HT-29 (cell line): ENCODE measurements around the gene MMP23B. TPM values are rescaled to one million over a fixed set of nuclear protein-coding genes. Genes with fewer than 3 reads are reported as not detected.
A peak's percentile ranks its signal among the peaks of the same experiment; 100 is the strongest.

Experiments
- DNase-seq: peaks from one replicate; pipeline ENCODE4 v3.0.0-alpha.2; 2015; ENCODE audit warnings: low spot score
- total RNA-seq: library from RNA; depleted of rRNA; stranded (reverse); fragments of >200 nt; shearing (Covaris generic); gene quantifications from 2 replicates; pipeline ENCODE4 v1.2.3, GENCODE V29; 2014

Gene MMP23B
- total RNA-seq, 1 experiment from 2014 or later: 1.3 TPM

GRCh38 chr1:1619917-1620361 is 12.0 kb upstream of the MMP23B start:
- DNase-seq: no peak

- no peak for DNase-seq
These were observed 11.4 kb upstream of the MMP23B start for GRCh38 chr1:1620433-1621139.

GRCh38 chr1:1621173-1622009 is 10.6 kb upstream of the MMP23B start:
- no peak for DNase-seq

GRCh38 chr1:1622010-1622787 is 9.8 kb upstream of the MMP23B start:
- no peak for DNase-seq

GRCh38 chr1:1622788-1623094 is 9.2 kb upstream of the MMP23B start:
- DNase-seq: no peak

- no peak for DNase-seq
These were observed 8.8 kb upstream of the MMP23B start for GRCh38 chr1:1623181-1623630.

GRCh38 chr1:1623631-1624442 is 8.1 kb upstream of the MMP23B start:
- no peak for DNase-seq

- no peak for DNase-seq
These were observed 7.2 kb upstream of the MMP23B start for GRCh38 chr1:1624443-1625403.

- DNase-seq: no peak
These were observed 6.6 kb upstream of the MMP23B start for GRCh38 chr1:1625404-1625775.

GRCh38 chr1:1625824-1626206 is 6.2 kb upstream of the MMP23B start:
- no peak for DNase-seq

GRCh38 chr1:1626207-1627141 is 5.5 kb upstream of the MMP23B start:
- no peak for DNase-seq

- peak; percentile 43 for DNase-seq
These were observed 4.6 kb upstream of the MMP23B start for GRCh38 chr1:1627261-1627828.

GRCh38 chr1:1627829-1628753 is 3.9 kb upstream of the MMP23B start:
- DNase-seq: no peak

- peak; percentile 36 for DNase-seq
These were observed 3.1 kb upstream of the MMP23B start for GRCh38 chr1:1628754-1629429.

- DNase-seq: no peak
These were observed 2.4 kb upstream of the MMP23B start for GRCh38 chr1:1629430-1630190.
